ENCODE data around the gene NIT1. TPM values are rescaled to one million over a fixed set of nuclear protein-coding genes. Genes with fewer than 3 reads are reported as not detected.

The NIT1 gene
- total and polyA plus RNA-seq, 2 donors (not counting 3 experiments of a cell fraction or from before 2014, with no cell fraction given) = 20.3 to 26.5 TPM

GRCh38 chr1:161106431-161106830 lies 11.5 kb upstream of the NIT1 start:
- POLR2A ChIA-PET = no interaction called here
- no peak overlapping the region for H3K4me2 ChIP-seq (ENCODE audit: insufficient read depth, low read length)
- BruUV-seq (replicated peaks) = no TSS peak
- CTCF ChIA-PET = interaction anchor here (0.7 kb wide), 1 partner anchor 9 kb away, joined by 3 read pairs; no protein-coding TSS in a partner anchor
- no peak overlapping the region for H3K27ac ChIP-seq (ENCODE audit: insufficient read depth, low read depth, low read length)
- H2AFZ ChIP-seq (ENCODE audit: low read depth, low read length) = no peak overlapping the region
- TF ChIP-seq MAX (IDR thresholded peaks at IDR 0.05; ENCODE audit: insufficient read depth, insufficient read length) (no peak), JUN (IDR thresholded peaks at IDR 0.05; ENCODE audit: borderline replicate concordance, insufficient read depth, insufficient read length, low read depth) (no peak), MYC (IDR thresholded peaks at IDR 0.05; ENCODE audit: low read depth, low read length) (no peak), POLR2A (IDR thresholded peaks at IDR 0.05; ENCODE audit: low read depth, low read length) (no peak), GATA2 (IDR thresholded peaks at IDR 0.05; ENCODE audit: insufficient read depth, insufficient read length, low read depth, low read length) (no peak), EZH2 (IDR thresholded peaks at IDR 0.05; ENCODE audit: borderline replicate concordance, low read depth, low read length, severe bottlenecking) (no peak), FOS (IDR thresholded peaks at IDR 0.05; ENCODE audit: borderline replicate concordance, insufficient read depth, low read length) (no peak), CTCF (IDR thresholded peaks at IDR 0.05; ENCODE audit: extremely low read depth in 1 of 2, insufficient read depth in 1 of 2, low read depth in 1 of 2, low read length in 2 of 2) (no peak), POLR2AphosphoS5 (IDR thresholded peaks at IDR 0.05; ENCODE audit: insufficient read depth, low read depth, low read length) (no peak)
- H3K9me3 ChIP-seq (replicated peaks; ENCODE audit: control insufficient read depth, insufficient read depth, low read length) = no peaks in the 10 kb centered on the region
- no peak for DNase-seq (ENCODE audit: low read depth, low spot score)
- peaks cover 80% of the 10 kb centered on the region for H3K79me2 ChIP-seq (ENCODE audit: control insufficient read depth, insufficient read depth, low read length)
- peaks cover 5 to 8% of the 10 kb centered on the region in 2 experiments for H3K36me3 ChIP-seq (ENCODE audit: control insufficient read depth in 2 of 2, extremely low read depth in 1 of 2, insufficient read depth in 2 of 2, low read length in 2 of 2)
- no peak overlapping the region for H3K4me3 ChIP-seq (replicated peaks in 1 of 3; ENCODE audit: insufficient read depth in 1 of 3, low read depth in 1 of 3, low read length in 3 of 3)
- H3K27me3 ChIP-seq (ENCODE audit: control insufficient read depth in 2 of 2, insufficient read depth in 2 of 2, low read length in 2 of 2) = no peaks in the 10 kb centered on the region
- H4K20me1 ChIP-seq (replicated peaks; ENCODE audit: control insufficient read depth, extremely low read depth, insufficient read depth, low read length) = no peaks in the 10 kb centered on the region
- H3K4me1 ChIP-seq (ENCODE audit: control insufficient read depth, extremely low read depth, insufficient read depth, low read length) = no peaks in the 10 kb centered on the region
- H3K9me1 ChIP-seq (replicated peaks; ENCODE audit: control insufficient read depth, extremely low read depth, insufficient read depth, low read length) = no peaks in the 10 kb centered on the region
- dilution Hi-C loops (cut with MboI; ENCODE audit: extremely low pct_ligation_motif_present, low sequenced_read_pairs) (no loop called here), intact Hi-C loops (cut with micrococcal nuclease) (no loop called here)
- FAIRE-seq = no peak
- no peak overlapping the region for H3K9ac ChIP-seq (replicated peaks; ENCODE audit: extremely low read depth, insufficient read depth, low read length)

Measured in endothelial cell of umbilical vein (primary cell).